Mesendoderm (in vitro differentiated cells): ENCODE results near the gene OR51V1.

Source experiments
- DNase-seq: peaks from one replicate; pipeline ENCODE4 v3.0.0; 2013
- H2AK5ac ChIP-seq: 2 replicates; pipeline ENCODE4 v1.6.1; 2013; ENCODE audit warnings: low read length, inconsistent platforms
- H2BK120ac ChIP-seq: 2 replicates; pipeline ENCODE4 v1.6.1; 2013; ENCODE audit warnings: low read depth, mild to moderate bottlenecking, low read length, moderate library complexity, mixed read lengths
- H2BK15ac ChIP-seq: replicated peaks from 2 replicates; pipeline ENCODE4 v1.6.1; 2013; ENCODE audit warnings: low read depth, mild to moderate bottlenecking, moderate library complexity
- H2BK5ac ChIP-seq: 2 replicates; pipeline ENCODE4 v1.6.1; 2013; ENCODE audit warnings: low read length, inconsistent platforms
- H3K18ac ChIP-seq: 2 replicates; pipeline ENCODE4 v1.6.1; 2013; ENCODE audit warnings: mild to moderate bottlenecking, low read length, mixed read lengths
- H3K23ac ChIP-seq: one replicate; pipeline ENCODE4 v1.6.1; 2013; ENCODE audit warnings: low read length
- H3K27ac ChIP-seq: 2 replicates; pipeline ENCODE4 v1.5.1; 2013; ENCODE audit warnings: low read depth, mild to moderate bottlenecking, inconsistent platforms, low read length, moderate library complexity
- H3K27me3 ChIP-seq: 2 replicates; pipeline ENCODE4 v1.6.1; 2013; ENCODE audit warnings: low read length, control low read depth, mild to moderate bottlenecking, inconsistent platforms; ENCODE audit not compliant: insufficient read depth, poor library complexity
- H3K36me3 ChIP-seq: 2 replicates; pipeline ENCODE4 v1.6.1; 2013; ENCODE audit warnings: low read length, inconsistent platforms; ENCODE audit not compliant: control insufficient read depth, insufficient read depth
- H3K4ac ChIP-seq: one replicate; pipeline ENCODE4 v1.6.1; 2013; ENCODE audit warnings: low read depth, mild to moderate bottlenecking, low read length, moderate library complexity
- H3K4me1 ChIP-seq: 2 replicates; pipeline ENCODE4 v1.6.1; 2013; ENCODE audit warnings: low read depth, low read length, inconsistent platforms; ENCODE audit not compliant: control insufficient read depth
- H3K4me2 ChIP-seq: 2 replicates; pipeline ENCODE4 v1.6.1; 2013; ENCODE audit warnings: low read length
- H3K4me3 ChIP-seq: 2 replicates; pipeline ENCODE4 v1.5.1; 2013; ENCODE audit warnings: mild to moderate bottlenecking, low read length
- H3K56ac ChIP-seq: one replicate; pipeline ENCODE4 v1.6.1; 2013; ENCODE audit warnings: low read length
- H3K79me1 ChIP-seq: 2 replicates; pipeline ENCODE4 v1.6.1; 2013; ENCODE audit warnings: low read length, inconsistent platforms
- H3K79me2 ChIP-seq: 2 replicates; pipeline ENCODE4 v1.6.1; 2013; ENCODE audit warnings: mild to moderate bottlenecking, low read length; ENCODE audit not compliant: control insufficient read depth, insufficient read depth
- H3K9ac ChIP-seq: 2 replicates; pipeline ENCODE4 v1.6.1; 2013; ENCODE audit warnings: low read length, inconsistent platforms
- H4K5ac ChIP-seq: one replicate; pipeline ENCODE4 v1.6.1; 2013; ENCODE audit warnings: low read length
- H4K8ac ChIP-seq: one replicate; pipeline ENCODE4 v1.6.1; 2013; ENCODE audit warnings: low read depth, mild to moderate bottlenecking, control low read depth, low read length, moderate library complexity
- WGBS: extraction: QIAGEN DNeasy Blood & Tissue Kit; methylation state at CpG from one replicate; pipeline ENCODE4 v1.1.7; 2013; ENCODE audit warnings: low lambda C conversion rate, missing lambda C conversion rate; ENCODE audit not compliant: insufficient coverage; ENCODE audit errors: extremely low coverage; 5-methylcytosine and 5-hydroxymethylcytosine counted together

OR51V1 gene

GRCh38 chr11:5233307-5233706 is 32.8 kb upstream of the OR51V1 start:
- Histone ChIP-seq H3K27me3 (no peaks in the 10 kb centered on the region), H2AK5ac (no peak overlapping the region), H3K79me2 (no peaks in the 10 kb centered on the region), H3K4me3 (no peak overlapping the region), H3K56ac (no peak overlapping the region), H3K27ac (no peak overlapping the region), H4K8ac (no peak overlapping the region), H3K4ac (no peak overlapping the region), H2BK5ac (no peak overlapping the region), H2BK120ac (no peak overlapping the region), H3K79me1 (no peaks in the 10 kb centered on the region), H2BK15ac (no peak overlapping the region), H3K4me2 (no peak overlapping the region), H3K18ac (no peak overlapping the region), H3K9ac (no peak overlapping the region), H3K23ac (no peak overlapping the region), H3K36me3 (no peaks in the 10 kb centered on the region), H3K4me1 (no peaks in the 10 kb centered on the region), H4K5ac (no peak overlapping the region)
- DNase-seq, result no peak
- WGBS, result no CpG with 5 or more reads among the region's 1 CpG

- H3K4me2 ChIP-seq, result no peak overlapping the region
- no peak overlapping the region for H2BK120ac ChIP-seq
- no peak overlapping the region for H2BK15ac ChIP-seq
- H3K79me1 ChIP-seq, result no peaks in the 10 kb centered on the region
- no peak overlapping the region for H3K27ac ChIP-seq
- H3K56ac ChIP-seq, result no peak overlapping the region
- DNase-seq, result no peak
- H3K4ac ChIP-seq, result no peak overlapping the region
- H3K4me1 ChIP-seq, result no peaks in the 10 kb centered on the region
- no CpG with 5 or more reads among the region's 2 CpGs for WGBS
- H3K4me3 ChIP-seq, result no peak overlapping the region
- H4K8ac ChIP-seq, result no peak overlapping the region
- H3K9ac ChIP-seq, result no peak overlapping the region
- H3K18ac ChIP-seq, result no peak overlapping the region
- no peak overlapping the region for H4K5ac ChIP-seq
- H3K27me3 ChIP-seq, result no peaks in the 10 kb centered on the region
- H3K23ac ChIP-seq, result no peak overlapping the region
- no peak overlapping the region for H2BK5ac ChIP-seq
- no peaks in the 10 kb centered on the region for H3K36me3 ChIP-seq
- no peaks in the 10 kb centered on the region for H3K79me2 ChIP-seq
- no peak overlapping the region for H2AK5ac ChIP-seq
These were observed 32.3 kb upstream of the OR51V1 start for GRCh38 chr11:5232821-5233220.

- H3K4me3 ChIP-seq, result no peak overlapping the region
- no peaks in the 10 kb centered on the region for H3K27me3 ChIP-seq
- no peak overlapping the region for H3K9ac ChIP-seq
- no peak for DNase-seq
- 100% methylated on average over 2 of the region's 3 CpGs for WGBS
- H3K18ac ChIP-seq, result no peak overlapping the region
- no peaks in the 10 kb centered on the region for H3K4me1 ChIP-seq
- H4K5ac ChIP-seq, result no peak overlapping the region
- no peak overlapping the region for H3K27ac ChIP-seq
- H3K4ac ChIP-seq, result no peak overlapping the region
- no peak overlapping the region for H4K8ac ChIP-seq
- H3K4me2 ChIP-seq, result no peak overlapping the region
- no peaks in the 10 kb centered on the region for H3K36me3 ChIP-seq
- H2AK5ac ChIP-seq, result no peak overlapping the region
- no peaks in the 10 kb centered on the region for H3K79me1 ChIP-seq
- no peaks in the 10 kb centered on the region for H3K79me2 ChIP-seq
- H3K23ac ChIP-seq, result no peak overlapping the region
- no peak overlapping the region for H2BK5ac ChIP-seq
- no peak overlapping the region for H3K56ac ChIP-seq
- no peak overlapping the region for H2BK120ac ChIP-seq
- no peak overlapping the region for H2BK15ac ChIP-seq
These were observed 31.7 kb upstream of the OR51V1 start for GRCh38 chr11:5232176-5232575.

- Histone ChIP-seq H3K36me3 (no peaks in the 10 kb centered on the region), H4K8ac (no peak overlapping the region), H2AK5ac (no peak overlapping the region), H3K27ac (no peak overlapping the region), H3K9ac (no peak overlapping the region), H3K79me1 (no peaks in the 10 kb centered on the region), H2BK5ac (no peak overlapping the region), H3K18ac (no peak overlapping the region), H2BK120ac (no peak overlapping the region), H3K4me2 (no peak overlapping the region), H3K79me2 (no peaks in the 10 kb centered on the region), H3K4me3 (no peak overlapping the region), H3K27me3 (no peaks in the 10 kb centered on the region), H2BK15ac (no peak overlapping the region), H3K4ac (no peak overlapping the region), H3K4me1 (no peaks in the 10 kb centered on the region), H3K23ac (no peak overlapping the region), H4K5ac (no peak overlapping the region), H3K56ac (no peak overlapping the region)
- WGBS, result no CpG with 5 or more reads among the region's 2 CpGs
- DNase-seq, result no peak
These were observed 30.6 kb upstream of the OR51V1 start for GRCh38 chr11:5231111-5231510.

- H2AK5ac ChIP-seq, result no peak overlapping the region
- H3K4me2 ChIP-seq, result no peak overlapping the region
- no peak overlapping the region for H3K4me3 ChIP-seq
- WGBS, result 100% methylated on average over 1 of the region's 1 CpG
- no peak overlapping the region for H3K18ac ChIP-seq
- H3K27me3 ChIP-seq, result no peaks in the 10 kb centered on the region
- no peak overlapping the region for H3K9ac ChIP-seq
- no peaks in the 10 kb centered on the region for H3K36me3 ChIP-seq
- no peaks in the 10 kb centered on the region for H3K4me1 ChIP-seq
- DNase-seq, result no peak
- no peaks in the 10 kb centered on the region for H3K79me2 ChIP-seq
- H2BK15ac ChIP-seq, result no peak overlapping the region
- H3K23ac ChIP-seq, result no peak overlapping the region
- H3K79me1 ChIP-seq, result no peaks in the 10 kb centered on the region
- H2BK5ac ChIP-seq, result no peak overlapping the region
- no peak overlapping the region for H3K27ac ChIP-seq
- H3K4ac ChIP-seq, result no peak overlapping the region
- no peak overlapping the region for H2BK120ac ChIP-seq
- no peak overlapping the region for H4K8ac ChIP-seq
- no peak overlapping the region for H4K5ac ChIP-seq
- no peak overlapping the region for H3K56ac ChIP-seq
These were observed 29.8 kb upstream of the OR51V1 start for GRCh38 chr11:5230266-5230665.

- no peak overlapping the region for H3K4me2 ChIP-seq
- no peaks in the 10 kb centered on the region for H3K36me3 ChIP-seq
- no peak overlapping the region for H2BK120ac ChIP-seq
- no peak overlapping the region for H2BK5ac ChIP-seq
- H4K5ac ChIP-seq, result no peak overlapping the region
- no peaks in the 10 kb centered on the region for H3K79me2 ChIP-seq
- H2BK15ac ChIP-seq, result no peak overlapping the region
- H3K27ac ChIP-seq, result no peak overlapping the region
- no peaks in the 10 kb centered on the region for H3K79me1 ChIP-seq
- no peak overlapping the region for H3K56ac ChIP-seq
- H3K4ac ChIP-seq, result no peak overlapping the region
- H3K27me3 ChIP-seq, result no peaks in the 10 kb centered on the region
- no peak overlapping the region for H2AK5ac ChIP-seq
- no peak overlapping the region for H3K4me3 ChIP-seq
- DNase-seq, result no peak
- H4K8ac ChIP-seq, result no peak overlapping the region
- H3K23ac ChIP-seq, result no peak overlapping the region
- H3K9ac ChIP-seq, result no peak overlapping the region
- no CpG with 5 or more reads among the region's 2 CpGs for WGBS
- no peaks in the 10 kb centered on the region for H3K4me1 ChIP-seq
- H3K18ac ChIP-seq, result no peak overlapping the region
These were observed 29.3 kb upstream of the OR51V1 start for GRCh38 chr11:5229796-5230195.
